HG02981 (cell line): ENCODE measurements around the gene ITGB2.
"Not testable (repeated sequence)": the region's sequence is repeated elsewhere in the genome, so short reads cannot be mapped to it uniquely, and the experiment has no call there.

Experiments used
- ATAC-seq: cut with Tn5 transposase; IDR thresholded peaks from one replicate; pipeline ENCODE4 v1.9.1; 2021; ENCODE audit warnings: mild to moderate bottlenecking, moderate library complexity; ENCODE audit not compliant: unreplicated experiment

The ITGB2 gene

GRCh38 chr21:44887126-44887806 is 33.4 kb downstream of the ITGB2 start:
- ATAC-seq = no peak

DNA sequence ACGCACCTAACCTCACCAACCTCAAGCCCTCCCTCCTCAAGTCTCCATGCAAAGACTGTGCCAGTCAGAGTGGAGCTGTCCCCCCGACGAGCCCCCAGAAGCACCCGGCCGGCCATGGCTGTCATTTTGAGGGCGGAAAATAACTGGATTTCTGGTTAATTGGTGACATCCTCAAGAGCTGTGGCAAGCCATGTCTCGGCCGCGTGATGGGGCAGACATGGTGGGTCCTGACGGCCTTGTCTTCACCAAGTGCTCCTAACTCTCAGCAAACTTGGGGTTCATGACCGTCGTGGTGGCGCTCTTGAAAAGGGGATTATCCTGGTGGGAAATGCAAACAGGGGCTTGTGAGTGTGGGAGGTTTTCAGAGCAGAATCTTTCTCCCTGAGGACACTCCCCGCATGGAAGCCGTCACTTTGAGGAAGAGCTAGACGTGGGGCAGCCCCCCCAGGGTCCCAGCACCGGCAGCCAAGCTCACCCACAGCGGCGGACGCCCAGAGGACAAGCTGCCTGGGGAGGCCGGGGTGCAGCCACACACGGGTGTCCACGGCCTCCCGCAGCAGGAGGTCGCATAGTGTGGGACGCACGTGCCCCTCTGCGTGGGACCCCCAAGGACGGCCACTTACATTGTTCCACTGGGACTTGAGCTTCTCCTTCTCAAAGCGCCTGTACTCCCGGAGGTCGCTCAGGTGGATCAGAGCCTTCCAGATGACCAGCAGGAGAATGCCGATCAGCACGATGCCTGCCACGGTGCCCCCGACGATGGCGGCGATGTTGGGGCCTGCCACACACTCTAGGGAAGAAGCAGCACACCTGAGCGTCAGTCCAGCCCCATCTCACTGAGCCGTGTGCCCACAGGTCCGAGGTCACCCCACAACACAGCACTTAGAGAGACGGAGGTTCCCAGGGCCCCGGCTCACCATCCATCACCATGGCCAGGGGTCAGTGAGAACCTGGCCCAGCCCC is 34.3 kb downstream of the ITGB2 start:
- ATAC-seq = no peak

- no peak for ATAC-seq
Observed at GRCh38 chr21:44885615-44886014, 35.1 kb downstream of the ITGB2 start.

DNA sequence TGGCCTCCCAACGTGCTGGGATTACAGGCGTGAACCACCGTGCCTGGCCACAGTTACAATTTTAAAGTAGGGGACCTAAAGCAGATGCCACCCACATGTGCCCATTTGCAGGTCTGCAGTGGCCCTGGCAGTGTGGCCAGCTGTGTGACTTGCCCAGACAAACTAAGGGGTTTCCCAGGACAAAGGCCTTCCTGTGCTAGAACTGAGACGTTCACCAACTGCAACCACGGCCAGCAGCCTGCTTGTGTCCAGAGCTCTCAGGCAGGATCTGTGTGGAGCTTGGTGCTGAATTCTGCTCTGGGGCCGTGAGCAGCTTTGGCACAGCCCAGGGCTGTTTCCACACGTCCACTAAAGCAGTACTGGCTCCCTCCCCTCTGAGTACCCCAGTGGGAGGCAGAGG is 36.6 kb downstream of the ITGB2 start:
- no peak for ATAC-seq

- ATAC-seq = no peak
Observed at GRCh38 chr21:44883250-44883649, 37.4 kb downstream of the ITGB2 start.

DNA sequence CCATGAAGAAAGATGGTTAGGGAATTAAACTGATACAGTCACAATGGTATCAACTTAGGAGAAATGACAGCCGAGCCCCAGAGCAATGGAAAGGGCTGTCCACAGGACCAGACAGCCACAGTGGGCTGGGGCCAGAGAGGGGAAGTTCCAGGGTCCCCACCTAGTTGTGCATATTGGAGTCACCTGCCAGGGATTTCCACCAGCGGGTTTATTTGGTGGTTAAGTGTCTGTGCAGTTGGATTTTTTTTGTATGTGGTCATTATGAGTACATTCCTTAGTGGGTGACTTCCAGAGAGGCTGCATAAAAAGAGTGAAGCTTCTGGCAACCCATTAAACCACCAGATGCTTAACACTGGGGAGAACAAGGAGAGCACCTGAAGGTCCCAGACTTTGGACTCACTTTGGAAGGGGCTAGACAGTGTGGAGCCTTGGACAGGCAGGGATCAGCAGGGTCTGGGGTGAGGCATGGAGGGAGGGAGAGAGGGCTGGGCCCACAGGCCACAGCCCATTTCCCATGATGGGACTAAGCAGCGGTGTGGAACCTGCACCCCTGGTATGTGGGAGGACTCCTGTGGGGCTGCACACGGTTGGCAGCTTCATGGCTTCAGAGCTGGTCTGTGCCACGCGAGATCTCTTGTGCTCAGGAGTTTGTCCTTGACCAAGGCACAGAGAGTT is 39.4 kb downstream of the ITGB2 start:
- no peak for ATAC-seq

DNA sequence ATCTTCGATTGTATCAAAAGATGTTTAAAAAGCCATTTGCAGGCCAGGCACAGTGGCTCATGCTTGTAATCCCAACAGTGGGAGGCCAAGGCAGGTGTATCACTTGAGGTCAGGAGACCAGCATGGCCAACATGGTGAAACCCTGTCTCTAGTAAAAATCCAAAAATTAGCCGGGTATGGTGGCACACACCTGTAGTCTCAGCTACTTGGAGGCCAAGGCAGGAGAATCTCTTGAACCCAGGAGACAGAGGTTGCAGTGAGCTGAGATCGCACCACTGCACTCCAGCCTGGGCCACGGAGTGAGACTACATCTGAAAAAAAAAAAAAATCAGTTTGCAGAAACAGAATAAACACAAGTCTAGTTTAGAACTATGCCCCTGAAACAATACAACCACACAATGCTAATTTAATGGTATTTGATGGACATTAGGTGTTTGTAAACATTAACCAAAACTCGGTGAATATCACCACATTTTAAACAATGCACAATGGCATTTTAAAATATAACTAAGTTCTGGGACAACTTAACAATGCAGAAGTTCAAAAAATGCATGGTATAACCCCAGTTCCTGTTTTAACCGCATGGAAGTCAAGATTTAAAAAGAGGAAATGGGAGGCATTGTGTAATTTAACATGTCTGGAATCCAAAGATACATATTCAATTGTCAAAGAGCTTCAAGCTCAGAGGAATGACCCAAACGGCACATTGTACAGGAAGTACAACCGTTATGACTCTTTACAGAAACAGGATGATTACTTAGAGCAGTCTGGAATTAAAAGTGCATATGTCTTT is 40.1 kb downstream of the ITGB2 start:
- no peak for ATAC-seq

- ATAC-seq = not testable (repeated sequence)
Observed at GRCh38 chr21:44879238-44879637, 41.5 kb downstream of the ITGB2 start.

- no peak for ATAC-seq
Observed at GRCh38 chr21:44878053-44878982, 42.4 kb downstream of the ITGB2 start.

GRCh38 chr21:44876849-44877575 is 43.7 kb downstream of the ITGB2 start:
- ATAC-seq = no peak

DNA sequence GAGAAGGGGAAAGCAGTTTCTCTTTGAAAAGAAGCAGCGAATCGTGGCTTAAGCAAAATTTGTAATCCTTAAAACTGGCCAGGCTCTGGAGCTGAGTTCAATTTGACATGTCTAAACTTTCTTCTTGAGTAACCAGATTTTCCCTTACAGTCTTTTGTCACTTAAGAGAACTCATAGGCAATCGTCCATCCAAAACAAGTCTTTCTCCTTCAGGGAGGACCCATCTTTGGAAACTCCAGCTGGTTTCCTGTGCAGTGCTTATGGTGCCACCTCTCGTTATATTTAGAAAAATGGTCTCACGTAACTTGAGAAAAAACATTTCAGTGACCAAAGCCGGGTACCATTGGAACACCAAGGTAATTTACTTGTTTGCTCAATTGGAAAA is 45.4 kb downstream of the ITGB2 start:
- ATAC-seq = no peak

GRCh38 chr21:44874497-44875315 is 46.0 kb downstream of the ITGB2 start:
- ATAC-seq = no peak

DNA sequence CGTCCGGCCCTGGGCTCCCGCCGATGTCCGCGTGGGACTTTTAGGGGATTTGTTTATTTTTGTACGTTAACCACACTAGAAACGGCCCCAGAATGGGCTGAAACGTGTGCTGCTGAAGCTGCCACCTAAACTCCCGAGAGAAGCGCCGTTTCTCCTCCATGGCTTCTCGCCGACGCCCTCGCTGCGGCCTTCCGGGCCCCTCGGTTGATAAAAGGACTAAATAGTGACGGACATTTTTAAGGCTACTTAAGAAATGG is 46.5 kb downstream of the ITGB2 start:
- ATAC-seq = no peak

- ATAC-seq = peak; percentile 69
Observed at GRCh38 chr21:44873356-44874239, 47.1 kb downstream of the ITGB2 start, which contains the start of gene PTTG1IP. Gene PTTG1IP, minus strand, starts transcription at chr21:44873690. Its CDS starts 74 bp downstream, at chr21:44873616.

- ATAC-seq = peak; percentile 5
Observed at GRCh38 chr21:44872649-44873355, 47.9 kb downstream of the ITGB2 start.

DNA sequence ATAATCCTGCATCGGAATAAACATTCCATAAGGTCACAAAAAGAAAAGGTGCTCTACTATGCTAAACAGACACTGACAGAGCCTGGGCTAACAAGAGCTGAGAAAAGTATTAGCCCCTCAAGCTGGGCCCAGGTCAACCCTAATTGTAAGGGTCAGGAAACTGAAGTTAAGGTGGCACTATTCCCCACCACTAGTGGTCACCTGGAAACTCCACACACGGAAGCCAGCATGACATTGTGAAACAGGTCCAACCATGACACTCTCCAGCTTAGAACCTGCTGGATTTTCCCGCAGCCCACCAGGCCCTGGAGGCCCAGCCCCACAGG is 48.4 kb downstream of the ITGB2 start:
- ATAC-seq = no peak
